ENCODE data around the gene LYZL4.
A peak's percentile ranks its signal among the peaks of the same experiment; 100 is the strongest.

LYZL4 gene

GRCh38 chr3:42425736-42426407 lies 15.5 kb upstream of the LYZL4 start:
- DNase-seq, result no peak

GRCh38 chr3:42424911-42425310 lies 14.5 kb upstream of the LYZL4 start:
- no peak for DNase-seq

GRCh38 chr3:42421818-42422796 lies 11.7 kb upstream of the LYZL4 start:
- no peak for DNase-seq

- DNase-seq, result no peak
These were observed 9.2 kb upstream of the LYZL4 start for GRCh38 chr3:42419563-42419962.

GRCh38 chr3:42412526-42413155 lies 2.2 kb upstream of the LYZL4 start:
- no peak for DNase-seq

GRCh38 chr3:42411429-42411828 lies 1.0 kb upstream of the LYZL4 start:
- DNase-seq, result no peak

GRCh38 chr3:42408156-42408555 lies 2.3 kb downstream of the LYZL4 start:
- no peak for DNase-seq

GRCh38 chr3:42406727-42407450 lies 3.5 kb downstream of the LYZL4 start:
- DNase-seq, result no peak

GRCh38 chr3:42405857-42406256 lies 4.6 kb downstream of the LYZL4 start:
- no peak for DNase-seq

GRCh38 chr3:42403737-42404136 lies 6.7 kb downstream of the LYZL4 start:
- DNase-seq, result peak in 1 of 5 experiments; percentile 10

GRCh38 chr3:42402394-42403096 lies 7.9 kb downstream of the LYZL4 start:
- peak in 1 of 5 experiments; percentile 31 for DNase-seq

- DNase-seq, result no peak
These were observed 12.3 kb downstream of the LYZL4 start for GRCh38 chr3:42398080-42398479.

GRCh38 chr3:42397644-42398043 lies 12.8 kb downstream of the LYZL4 start:
- DNase-seq, result no peak

GRCh38 chr3:42394579-42395288 lies 15.7 kb downstream of the LYZL4 start:
- DNase-seq, result no peak

- peak in 1 of 5 experiments; percentile 53 for DNase-seq
These were observed 22.4 kb downstream of the LYZL4 start for GRCh38 chr3:42387802-42388651.

GRCh38 chr3:42381551-42382082 lies 28.8 kb downstream of the LYZL4 start:
- DNase-seq, result no peak

- DNase-seq, result no peak
These were observed 32.7 kb downstream of the LYZL4 start for GRCh38 chr3:42377681-42378080.

GRCh38 chr3:42376344-42376798 lies 34.0 kb downstream of the LYZL4 start:
- peak in 1 of 5 experiments; percentile 14 for DNase-seq

GRCh38 chr3:42375121-42375800 lies 35.1 kb downstream of the LYZL4 start:
- no peak for DNase-seq
